Right lobe of liver (tissue), 4 donors: ENCODE data around the gene TMEM41A.

Experiments
- POLR2A ChIP-seq: fragments of 450-650 bp; IDR thresholded peaks from one replicate; pipeline ENCODE4 v1.6.1; 2017; ENCODE audit warnings: antibody characterized with exemption, mild to moderate bottlenecking
- TF ChIP-seq, protein P1 (sequence below), 4 donors: fragments of 200-600 bp in 3 of 4; fragments of 450-650 bp in 1 of 4; IDR thresholded peaks; one replicate each; pipeline versions ENCODE4 v1.5.1 to v1.8.0; 2016 to 2022; ENCODE audit warnings: antibody characterized with exemption in 4 of 4, mild to moderate bottlenecking in 2 of 4
- donor health status: DM: no; HTN: no; CAD: no.
- donor health status: DM: no; HTN: no; CAD: no.
- donor health status: DM: no; HTN: yes; CAD: no.

GRCh38 chr3:185511711-185512110 is 12.9 kb upstream of the TMEM41A start:
- TF ChIP-seq, protein P1, sequence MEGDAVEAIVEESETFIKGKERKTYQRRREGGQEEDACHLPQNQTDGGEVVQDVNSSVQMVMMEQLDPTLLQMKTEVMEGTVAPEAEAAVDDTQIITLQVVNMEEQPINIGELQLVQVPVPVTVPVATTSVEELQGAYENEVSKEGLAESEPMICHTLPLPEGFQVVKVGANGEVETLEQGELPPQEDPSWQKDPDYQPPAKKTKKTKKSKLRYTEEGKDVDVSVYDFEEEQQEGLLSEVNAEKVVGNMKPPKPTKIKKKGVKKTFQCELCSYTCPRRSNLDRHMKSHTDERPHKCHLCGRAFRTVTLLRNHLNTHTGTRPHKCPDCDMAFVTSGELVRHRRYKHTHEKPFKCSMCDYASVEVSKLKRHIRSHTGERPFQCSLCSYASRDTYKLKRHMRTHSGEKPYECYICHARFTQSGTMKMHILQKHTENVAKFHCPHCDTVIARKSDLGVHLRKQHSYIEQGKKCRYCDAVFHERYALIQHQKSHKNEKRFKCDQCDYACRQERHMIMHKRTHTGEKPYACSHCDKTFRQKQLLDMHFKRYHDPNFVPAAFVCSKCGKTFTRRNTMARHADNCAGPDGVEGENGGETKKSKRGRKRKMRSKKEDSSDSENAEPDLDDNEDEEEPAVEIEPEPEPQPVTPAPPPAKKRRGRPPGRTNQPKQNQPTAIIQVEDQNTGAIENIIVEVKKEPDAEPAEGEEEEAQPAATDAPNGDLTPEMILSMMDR (IDR thresholded peaks at IDR 0.05), result no peak
- no peak for TF ChIP-seq POLR2A
